HCEC 1CT (cell line): ENCODE measurements around the gene ATXN7.

Experiments
- DNase-seq: peaks from one replicate; pipeline ENCODE4 v3.0.0-alpha.2; 2017

ATXN7 gene

DNA sequence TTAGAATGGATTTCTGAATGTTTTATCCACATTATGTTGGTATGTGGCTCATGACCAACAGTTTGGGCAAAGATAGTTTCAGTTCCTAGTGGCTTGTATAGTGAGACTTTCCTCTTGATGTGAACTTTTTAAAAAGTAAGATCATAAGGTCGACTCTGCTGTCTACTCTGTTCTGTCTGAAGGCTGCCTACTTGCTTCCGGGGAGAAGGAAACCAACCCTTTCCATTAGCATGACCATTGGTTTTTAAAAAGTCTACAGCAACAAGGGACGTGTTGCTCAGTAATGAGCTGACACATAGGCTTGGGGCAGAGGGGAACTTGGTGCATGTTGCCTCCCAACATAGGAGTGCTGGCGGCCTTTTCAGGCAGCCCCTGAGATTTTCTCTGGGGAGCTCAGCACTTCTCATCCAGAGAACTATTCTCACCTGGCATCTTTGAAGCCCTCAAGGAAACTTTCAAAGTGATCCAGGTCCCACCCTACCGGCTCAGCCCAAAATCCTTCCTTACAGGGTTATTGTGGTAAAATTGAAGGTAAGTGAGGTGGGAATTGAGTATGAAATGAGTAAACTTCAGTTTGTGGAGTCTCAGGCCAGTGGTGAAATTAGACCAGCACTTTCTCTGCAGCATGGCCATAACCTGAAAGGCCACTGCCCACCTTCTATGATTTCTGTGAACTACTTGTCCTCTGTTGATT lies 129.0 kb downstream of the ATXN7 start:
- no peak for DNase-seq

GRCh38 chr3:63993653-63994079 lies 130.0 kb downstream of the ATXN7 start:
- peak; percentile 75 for DNase-seq

- DNase-seq = no peak
Measured at GRCh38 chr3:63995086-63995485, 131.4 kb downstream of the ATXN7 start.

GRCh38 chr3:63998852-63999754 lies 135.4 kb downstream of the ATXN7 start:
- no peak for DNase-seq

DNA sequence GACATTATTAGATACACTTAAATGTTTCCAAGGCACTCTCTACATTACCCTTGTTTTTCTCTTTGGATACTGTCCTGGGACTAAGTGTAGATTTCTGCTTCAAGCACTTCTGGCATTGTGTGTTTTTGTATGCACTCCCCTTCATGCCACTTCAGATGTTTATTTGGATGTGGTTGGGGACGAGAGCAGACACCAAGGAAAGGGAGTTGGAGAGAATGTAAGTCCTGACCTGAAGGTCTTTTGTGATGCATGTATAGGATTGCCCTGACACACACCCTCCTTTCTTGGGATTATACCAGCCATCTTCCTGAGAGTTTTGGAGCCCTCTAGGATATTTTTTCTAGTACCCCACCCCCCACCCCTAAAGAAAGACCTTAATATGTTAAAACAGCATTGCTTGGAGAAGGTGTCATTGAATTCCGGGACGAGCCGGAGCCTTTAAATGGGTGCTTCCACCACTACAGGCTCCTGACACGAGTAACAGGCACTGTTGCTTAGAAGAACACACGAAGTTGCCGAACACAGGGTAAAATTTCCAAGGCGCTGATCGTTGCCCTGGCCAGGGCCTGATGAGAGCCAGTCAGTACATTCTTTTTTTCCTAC lies 136.9 kb downstream of the ATXN7 start:
- DNase-seq = no peak

- no peak for DNase-seq
Measured at GRCh38 chr3:64002233-64002632, 138.6 kb downstream of the ATXN7 start.

GRCh38 chr3:64003589-64003988 lies 139.9 kb downstream of the ATXN7 start:
- DNase-seq = no peak

- no peak for DNase-seq
Measured at GRCh38 chr3:64008017-64008416, 144.3 kb downstream of the ATXN7 start.

DNA sequence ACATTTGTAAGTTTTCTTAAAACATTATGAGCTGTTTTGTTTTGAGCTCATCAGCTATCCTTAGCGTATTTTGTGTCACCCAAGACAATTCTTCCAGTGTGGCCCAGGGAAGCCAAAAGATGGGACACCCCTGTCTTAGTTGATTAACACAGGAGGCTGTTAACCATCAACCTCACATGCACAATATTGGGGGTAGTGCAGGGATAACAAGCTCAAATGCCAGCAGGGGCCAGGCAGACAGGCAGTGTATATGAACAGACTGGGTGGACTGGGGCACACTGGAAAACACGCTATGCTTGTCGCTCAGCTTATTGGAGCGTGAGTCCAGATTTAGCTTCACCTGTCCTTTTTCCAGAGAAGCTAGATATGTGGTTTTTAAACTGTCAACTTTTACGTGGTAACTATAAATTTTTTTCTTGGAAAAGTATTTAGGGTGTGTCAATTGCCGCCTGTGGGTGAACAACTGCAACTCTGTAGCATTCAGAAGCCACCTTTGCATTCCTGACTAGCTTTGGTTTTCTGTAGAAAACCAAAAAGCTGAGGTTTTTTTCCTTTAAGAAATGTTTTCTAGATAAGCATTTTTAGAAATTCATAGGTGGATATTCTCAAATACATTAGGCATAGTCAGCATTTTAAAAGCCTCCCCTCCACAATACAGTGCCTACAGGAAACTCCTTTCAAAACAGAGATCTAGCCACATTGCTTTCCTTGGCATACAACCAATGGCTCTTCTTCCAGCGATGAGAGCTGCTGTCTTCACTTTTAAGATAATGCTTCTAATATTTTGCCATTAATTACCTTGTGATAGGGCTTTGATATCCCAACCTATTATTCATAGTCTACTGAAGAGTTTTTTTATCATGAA lies 145.1 kb downstream of the ATXN7 start:
- DNase-seq = no peak

DNA sequence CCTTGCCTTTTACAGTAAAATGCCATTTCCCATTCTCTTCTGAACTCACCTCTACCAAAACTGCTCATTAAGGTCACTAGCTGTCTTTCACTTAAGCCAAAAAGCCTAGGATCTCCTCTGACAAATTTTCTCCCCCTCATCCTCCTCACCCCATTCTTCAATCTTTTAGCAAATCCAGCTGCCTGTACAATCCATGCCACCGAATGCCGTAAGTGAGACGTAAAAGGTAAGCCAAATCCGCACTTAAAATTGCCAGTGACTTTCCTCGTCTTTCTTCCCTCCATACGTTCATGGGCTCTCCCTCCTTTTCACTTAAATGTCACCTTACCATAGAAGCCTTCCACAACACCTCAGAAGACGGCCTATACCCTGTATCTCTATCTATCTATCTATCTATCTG lies 145.9 kb downstream of the ATXN7 start:
- no peak for DNase-seq

- DNase-seq = no peak
Measured at GRCh38 chr3:64010199-64010598, 146.5 kb downstream of the ATXN7 start.

DNA sequence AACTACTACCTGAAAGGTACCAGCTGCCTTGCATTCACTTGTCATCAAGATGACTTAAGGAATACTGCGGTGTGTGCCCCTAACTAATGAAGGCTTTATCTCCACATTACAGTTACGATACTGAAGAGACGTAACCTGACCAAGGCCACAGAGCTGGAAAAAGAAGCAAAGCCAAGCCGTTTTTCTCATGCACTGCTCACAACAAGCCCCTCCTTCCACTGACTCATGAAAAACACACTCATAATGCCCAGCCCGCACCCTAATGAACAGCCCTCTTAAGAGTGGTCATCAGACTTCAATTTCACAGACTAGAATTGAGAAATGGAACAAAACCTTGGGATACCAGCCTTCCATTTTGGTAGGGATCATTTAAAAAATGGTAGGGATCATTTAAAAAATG lies 148.0 kb downstream of the ATXN7 start:
- peak; percentile 54 for DNase-seq

GRCh38 chr3:64016941-64017620 lies 153.4 kb downstream of the ATXN7 start:
- peak; percentile 7 for DNase-seq

- DNase-seq = no peak
Measured at GRCh38 chr3:64019271-64019670, 155.6 kb downstream of the ATXN7 start.

DNA sequence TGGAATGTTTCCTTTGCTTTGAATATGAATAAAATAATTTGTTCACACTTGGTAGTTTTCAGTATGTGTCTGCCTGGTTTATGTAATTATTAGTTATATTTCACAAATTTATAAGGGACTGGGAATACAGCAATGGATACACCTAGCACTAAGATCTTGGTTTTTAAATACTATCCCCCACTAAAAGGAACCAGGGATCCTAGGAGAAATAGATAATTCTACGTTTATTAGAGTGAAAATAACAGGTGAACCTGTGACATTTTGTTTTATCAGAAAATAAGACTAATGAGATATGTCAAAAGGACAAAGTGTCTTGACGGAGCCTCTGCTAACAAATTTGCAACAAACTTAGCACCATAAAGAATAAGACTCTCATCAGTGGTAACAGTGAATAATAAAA lies 156.2 kb downstream of the ATXN7 start:
- DNase-seq = no peak

GRCh38 chr3:64021922-64022321 lies 158.3 kb downstream of the ATXN7 start:
- DNase-seq = no peak

DNA sequence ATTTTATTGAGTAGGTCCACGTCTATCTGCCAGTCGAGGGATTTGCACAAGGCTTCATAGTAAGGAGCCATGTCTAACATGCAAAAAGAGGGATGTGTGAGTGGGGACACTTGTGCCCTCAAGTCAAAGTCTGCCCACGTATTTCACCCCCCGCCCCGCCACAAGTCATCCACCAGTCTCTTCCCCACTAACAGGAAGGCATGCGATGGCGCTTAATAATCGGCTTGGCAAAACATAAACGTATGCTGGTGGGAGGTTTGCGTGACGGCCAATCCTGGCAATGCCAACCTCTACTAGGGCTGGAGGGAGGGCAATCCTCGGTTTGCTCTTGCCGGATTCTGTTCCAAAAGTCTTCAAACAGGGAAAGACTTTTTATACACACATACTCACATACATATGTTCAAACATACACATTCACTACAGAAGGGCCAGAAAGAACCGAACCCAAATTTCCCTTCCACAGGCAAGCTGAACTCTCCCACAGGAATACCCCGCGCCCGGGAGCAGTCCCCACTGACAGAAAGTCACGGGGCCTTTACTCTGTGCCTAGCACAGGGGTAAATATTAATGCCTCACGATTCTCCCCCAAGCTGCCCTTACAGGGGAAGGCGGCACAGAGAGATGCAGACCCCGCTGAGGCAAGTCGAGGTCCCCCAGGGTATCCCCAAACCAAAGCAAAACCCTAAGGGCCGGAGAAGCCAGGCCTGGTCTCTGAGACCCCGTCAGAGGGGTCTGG lies 159.0 kb downstream of the ATXN7 start:
- no peak for DNase-seq

- DNase-seq = peak; percentile 81
Measured at GRCh38 chr3:64023187-64023860, 159.7 kb downstream of the ATXN7 start, which contains the start of gene PSMD6. Gene PSMD6, minus strand, starts transcription at chr3:64023494. Its CDS starts 75 bp downstream, at chr3:64023419.

GRCh38 chr3:64023861-64024223 lies 160.2 kb downstream of the ATXN7 start:
- DNase-seq = no peak

DNA sequence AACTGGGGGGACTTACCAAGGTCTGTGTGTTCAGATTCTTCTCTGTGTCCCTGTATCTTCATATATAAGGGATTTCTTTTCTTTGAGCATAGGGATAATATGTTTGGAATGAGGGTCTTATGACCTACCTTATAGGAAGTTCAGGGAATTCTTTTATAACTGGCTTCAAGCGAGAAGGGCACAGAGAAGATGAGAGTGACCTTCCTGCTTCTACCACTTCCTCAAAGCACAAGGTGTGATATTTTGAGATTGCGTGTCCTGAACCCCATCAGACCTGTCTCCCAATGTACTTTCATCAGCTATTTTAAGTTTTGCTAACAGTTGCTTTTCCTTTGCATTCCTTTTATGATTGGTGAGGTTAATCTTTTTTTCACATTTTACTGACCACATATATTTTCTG lies 162.7 kb downstream of the ATXN7 start:
- no peak for DNase-seq

GRCh38 chr3:64027658-64028057 lies 164.0 kb downstream of the ATXN7 start:
- DNase-seq = no peak
